ENCODE results near the gene SCAMP3. TPM values are rescaled to one million over a fixed set of nuclear protein-coding genes. Genes with fewer than 3 reads are reported as not detected.

Gene SCAMP3
- total and polyA plus RNA-seq, 10 of the 15 experiments (the other 5 are each of a cell fraction or from before 2014, with no cell fraction given), result 17.2 to 133 (median 87.3) TPM

DNA sequence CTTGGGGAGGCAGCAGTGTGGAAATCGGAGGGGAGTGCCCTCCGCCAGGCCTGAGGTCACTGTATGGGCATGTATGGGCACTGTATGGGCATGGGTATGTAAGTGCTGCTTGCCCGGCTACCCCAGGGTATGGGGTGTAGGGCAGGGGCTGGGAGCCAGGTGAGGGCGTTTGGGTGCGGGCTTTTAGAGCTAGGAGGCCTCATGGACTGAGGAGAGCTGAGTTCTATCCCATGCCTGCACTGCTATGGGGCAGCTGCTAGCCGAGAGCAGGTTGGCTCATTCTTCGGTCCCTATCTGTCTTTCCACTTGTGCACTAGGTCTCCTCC, 33.7 kb upstream of the SCAMP3 start:
- no peak overlapping the region for H2AFZ ChIP-seq (ENCODE audit: control insufficient read depth, low read depth, low read length)
- H3K4me2 ChIP-seq (ENCODE audit: control insufficient read depth, insufficient read depth), result no peak overlapping the region
- FAIRE-seq (no peak), ATAC-seq (no peak), DNase-seq (ENCODE audit: low read depth, low spot score) (no peak)
- ChIA-PET RAD21 (ENCODE audit: unreplicated experiment) (no interaction called here), SMC1A (ENCODE audit: uncharacterized antibody, unreplicated experiment) (no interaction called here), POLR2A (no interaction called here), CTCF (no interaction called here)
- H3K9me3 ChIP-seq (replicated peaks; ENCODE audit: control insufficient read depth, insufficient read depth, low read length), result no peaks in the 10 kb centered on the region
- peaks cover 3% of the 10 kb centered on the region; the same call in 1 of the 2 replicates for H3K4me1 ChIP-seq (ENCODE audit: control insufficient read depth, insufficient read depth, low read length)
- in situ Hi-C loops (cut with MboI) (no loop called here), intact Hi-C loops (cut with micrococcal nuclease; ENCODE audit: unreplicated experiment) (no loop called here)
- H3K27me3 ChIP-seq (replicated peaks in 1 of 2; ENCODE audit: control insufficient read depth in 2 of 2, insufficient read depth in 2 of 2, low read length in 1 of 2), result no peaks in the 10 kb centered on the region; a peak in 1 of 4 replicates
- no peak overlapping the region for H3K9ac ChIP-seq (ENCODE audit: control insufficient read depth, insufficient read depth, low read length)
- H3K27ac ChIP-seq (ENCODE audit: control insufficient read depth, insufficient read depth), result no peak overlapping the region
- WGBS (ENCODE audit: insufficient coverage, insufficient replicate concordance, low lambda C conversion rate, missing lambda C conversion rate), result 76% methylated on average over 7 of the region's 7 CpGs
- BruUV-seq (replicated peaks), result no TSS peak
- TF ChIP-seq CEBPB (IDR thresholded peaks at IDR 0.05; ENCODE audit: borderline replicate concordance in 1 of 2, low read depth in 2 of 2, low read length in 2 of 2) (no peak), KAT2A (conservative IDR thresholded peaks at IDR 0.05; ENCODE audit: control insufficient read depth, low read depth, low read length) (no peak), SP1 (IDR thresholded peaks at IDR 0.05; ENCODE audit: low read depth, low read length) (no peak), HDGF (IDR thresholded peaks at IDR 0.05) (no peak)
- TF ChIP-seq, protein P1, sequence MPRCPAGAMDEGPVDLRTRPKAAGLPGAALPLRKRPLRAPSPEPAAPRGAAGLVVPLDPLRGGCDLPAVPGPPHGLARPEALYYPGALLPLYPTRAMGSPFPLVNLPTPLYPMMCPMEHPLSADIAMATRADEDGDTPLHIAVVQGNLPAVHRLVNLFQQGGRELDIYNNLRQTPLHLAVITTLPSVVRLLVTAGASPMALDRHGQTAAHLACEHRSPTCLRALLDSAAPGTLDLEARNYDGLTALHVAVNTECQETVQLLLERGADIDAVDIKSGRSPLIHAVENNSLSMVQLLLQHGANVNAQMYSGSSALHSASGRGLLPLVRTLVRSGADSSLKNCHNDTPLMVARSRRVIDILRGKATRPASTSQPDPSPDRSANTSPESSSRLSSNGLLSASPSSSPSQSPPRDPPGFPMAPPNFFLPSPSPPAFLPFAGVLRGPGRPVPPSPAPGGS (IDR thresholded peaks at IDR 0.05; ENCODE audit: borderline replicate concordance, insufficient read depth, low read depth, low read length, poor library complexity, severe bottlenecking), result no peak
- TF ChIP-seq, protein P2, sequence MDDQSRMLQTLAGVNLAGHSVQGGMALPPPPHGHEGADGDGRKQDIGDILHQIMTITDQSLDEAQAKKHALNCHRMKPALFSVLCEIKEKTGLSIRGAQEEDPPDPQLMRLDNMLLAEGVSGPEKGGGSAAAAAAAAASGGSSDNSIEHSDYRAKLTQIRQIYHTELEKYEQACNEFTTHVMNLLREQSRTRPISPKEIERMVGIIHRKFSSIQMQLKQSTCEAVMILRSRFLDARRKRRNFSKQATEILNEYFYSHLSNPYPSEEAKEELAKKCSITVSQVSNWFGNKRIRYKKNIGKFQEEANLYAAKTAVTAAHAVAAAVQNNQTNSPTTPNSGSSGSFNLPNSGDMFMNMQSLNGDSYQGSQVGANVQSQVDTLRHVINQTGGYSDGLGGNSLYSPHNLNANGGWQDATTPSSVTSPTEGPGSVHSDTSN (IDR thresholded peaks at IDR 0.05; ENCODE audit: insufficient replicate concordance, low read depth, low read length), result no peak
- no peak overlapping the region for H3K4me3 ChIP-seq
- no peaks in the 10 kb centered on the region for H4K20me1 ChIP-seq (ENCODE audit: control insufficient read depth, insufficient read depth)
- no peaks in the 10 kb centered on the region for H3K36me3 ChIP-seq (ENCODE audit: control insufficient read depth in 2 of 2, insufficient read depth in 2 of 2, low read length in 1 of 2)
- H3K79me2 ChIP-seq (ENCODE audit: control insufficient read depth, insufficient read depth, low read length), result no peaks in the 10 kb centered on the region

Measured in GM12878 (cell line).